DMS114 treated with DMSO at 0.1 percent for 48 hours (cell line): ENCODE results near the gene CALCA.
"Not testable (repeated sequence)": the region's sequence is repeated elsewhere in the genome, so short reads cannot be mapped to it uniquely, and the experiment has no call there.

Experiments used
- DNase-seq: peaks from one replicate; lab custom pipeline; 2025; ENCODE audit not compliant: unreplicated experiment; lab: John Stamatoyannopoulos, UW

CALCA gene, protein sequence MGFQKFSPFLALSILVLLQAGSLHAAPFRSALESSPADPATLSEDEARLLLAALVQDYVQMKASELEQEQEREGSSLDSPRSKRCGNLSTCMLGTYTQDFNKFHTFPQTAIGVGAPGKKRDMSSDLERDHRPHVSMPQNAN

DNA sequence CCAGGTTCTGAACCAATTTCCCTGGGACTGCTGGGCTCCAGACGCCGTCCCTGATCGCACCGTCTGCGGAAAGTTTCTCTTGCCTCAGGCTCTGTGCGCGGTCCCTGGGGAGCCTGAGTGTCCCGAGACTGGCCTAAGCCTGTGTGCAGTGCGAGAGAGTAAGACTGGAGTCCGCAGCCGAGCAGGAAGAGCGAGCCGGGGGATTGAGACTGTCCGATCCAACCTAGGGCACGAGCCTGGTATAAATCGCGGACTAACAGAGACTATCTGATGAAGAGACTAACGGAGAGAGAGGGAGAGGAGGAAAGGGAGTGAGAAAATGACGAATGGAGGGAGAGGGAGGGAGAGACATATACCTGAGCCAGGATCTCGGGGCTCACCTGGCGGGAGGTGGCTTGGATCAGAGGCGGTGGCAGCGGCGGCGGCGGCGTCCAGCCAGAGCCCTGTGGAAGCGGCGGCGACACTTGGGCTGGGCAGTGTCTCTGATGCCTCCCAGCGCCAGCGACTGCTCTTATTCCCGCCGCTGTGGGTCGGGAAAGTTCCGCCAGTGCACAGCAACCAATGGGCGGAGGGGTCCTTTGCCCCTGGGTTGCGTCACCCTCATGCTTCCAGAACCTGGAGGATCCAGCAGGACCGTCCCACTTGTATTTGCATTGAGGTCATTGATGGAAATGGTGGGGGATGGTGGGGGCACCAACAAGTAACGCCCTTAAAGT is at the start of gene CALCA:
TSS of gene CALCA (minus strand) at position 487 of the 716 bp plus-strand sequence. CDS start 1,159 bp downstream, outside the sequence.
- DNase-seq: no peak

DNA sequence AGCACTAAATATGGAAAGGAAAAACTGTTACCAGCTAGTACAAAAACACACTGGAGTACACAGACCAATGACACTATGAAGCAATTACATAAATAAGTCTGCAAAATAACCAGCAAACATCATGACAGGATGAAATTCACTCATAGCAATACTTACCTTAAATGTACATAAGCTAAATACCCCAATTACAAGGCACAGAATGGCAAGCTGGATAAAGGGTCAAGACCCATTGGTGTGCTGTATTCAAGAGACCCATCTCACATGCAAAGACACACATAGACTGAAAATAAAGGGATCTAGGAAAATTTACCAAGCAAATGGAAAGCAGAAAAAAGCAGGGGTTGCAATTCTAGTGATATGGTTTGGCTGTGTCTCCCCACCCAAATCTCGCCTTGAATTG is 44.0 kb upstream of the CALCA start:
- no peak for DNase-seq

DNA sequence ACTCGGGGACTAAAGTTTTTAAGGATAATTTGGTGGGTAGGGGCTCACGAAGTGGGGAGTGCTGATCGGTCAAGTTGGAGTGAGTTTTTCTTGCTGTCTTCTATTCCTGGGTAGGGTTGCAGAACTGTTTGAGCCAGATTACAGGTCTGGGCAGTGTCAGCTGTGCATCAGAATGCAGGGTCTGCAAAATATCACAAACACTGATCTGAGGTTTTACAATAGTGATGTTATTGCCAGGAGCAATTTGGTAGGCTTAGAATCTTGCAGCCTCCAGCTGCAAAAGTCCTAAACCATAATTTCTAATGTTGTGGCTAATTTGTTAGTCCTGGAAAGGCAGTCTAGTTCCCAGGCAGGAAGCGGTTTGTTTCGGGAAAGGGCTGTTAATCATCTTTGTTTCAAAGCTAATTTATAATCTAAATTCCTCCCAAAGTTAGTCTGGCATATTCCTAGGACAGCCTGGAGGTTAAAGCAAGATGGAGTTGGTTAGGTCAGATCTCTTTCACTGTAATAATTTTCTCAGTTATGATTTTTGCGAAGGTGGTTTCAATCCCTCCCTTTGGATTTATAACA is 39.7 kb upstream of the CALCA start:
- DNase-seq: no peak

DNA sequence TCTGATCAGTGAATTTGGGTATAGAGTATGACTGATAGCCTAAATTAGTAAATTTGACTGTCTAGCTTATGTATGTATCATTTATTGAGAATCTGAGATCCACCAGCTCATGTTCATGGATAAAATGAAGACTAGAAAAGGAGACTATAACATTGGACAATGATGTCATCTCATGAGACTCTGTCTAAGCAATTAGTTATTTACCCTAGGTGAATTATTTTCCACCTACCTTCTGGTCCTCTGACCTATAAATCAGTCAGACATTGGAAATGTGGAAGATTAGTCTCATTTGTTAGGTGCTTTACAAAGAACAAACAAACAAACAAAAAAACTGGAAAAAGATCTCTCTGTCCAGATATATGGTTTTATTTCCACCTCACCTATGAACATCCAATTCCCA is 38.7 kb upstream of the CALCA start:
- no peak for DNase-seq

DNA sequence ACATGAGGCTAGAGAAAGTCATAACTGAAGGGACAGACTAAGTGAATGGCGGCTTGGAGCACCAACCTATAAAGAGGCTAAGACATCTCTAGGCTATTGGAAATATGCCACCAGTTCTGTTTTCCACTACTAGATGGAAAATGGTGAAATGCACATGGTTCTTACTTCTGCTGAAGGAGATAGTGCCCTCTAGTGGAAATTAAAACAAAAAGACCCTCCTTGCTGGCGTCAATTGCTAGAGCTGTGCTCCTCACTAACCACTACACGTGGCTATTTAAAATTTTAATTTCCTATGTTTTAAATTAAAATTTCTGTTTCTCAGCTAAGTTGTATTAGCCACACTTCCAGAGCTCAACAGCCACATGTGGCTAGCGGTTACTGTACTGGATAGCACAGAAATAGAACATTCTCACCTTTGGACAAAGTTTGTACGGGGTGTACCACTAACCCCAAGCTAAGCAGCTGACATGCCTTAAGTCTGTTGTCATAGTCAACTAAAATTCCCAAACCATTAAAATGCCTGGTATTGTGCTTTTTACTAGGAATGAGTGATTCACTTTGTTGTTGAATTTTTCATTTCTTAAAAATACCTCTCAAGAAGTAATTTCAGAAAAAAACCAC is 34.1 kb upstream of the CALCA start:
- peak; percentile 6 for DNase-seq

DNA sequence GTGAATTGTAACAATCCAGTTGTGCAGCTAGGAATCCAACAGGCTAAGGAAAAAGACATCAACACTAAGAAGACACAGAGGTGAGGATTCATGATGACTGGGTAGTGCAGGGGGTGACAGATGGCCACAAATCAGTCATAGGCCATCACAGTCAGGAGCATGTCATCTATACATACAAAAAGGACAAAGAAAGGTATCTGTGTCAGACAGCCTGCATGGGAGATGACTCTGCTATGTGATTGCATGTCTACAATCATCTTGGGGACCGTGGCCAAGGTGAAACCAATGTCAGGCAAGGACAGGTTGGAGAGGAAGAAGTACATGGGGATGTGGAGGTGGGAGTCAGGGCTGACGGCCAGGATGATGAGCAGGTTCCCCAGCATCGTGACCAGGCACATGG is 16.0 kb upstream of the CALCA start:
- not testable (repeated sequence) for DNase-seq

DNA sequence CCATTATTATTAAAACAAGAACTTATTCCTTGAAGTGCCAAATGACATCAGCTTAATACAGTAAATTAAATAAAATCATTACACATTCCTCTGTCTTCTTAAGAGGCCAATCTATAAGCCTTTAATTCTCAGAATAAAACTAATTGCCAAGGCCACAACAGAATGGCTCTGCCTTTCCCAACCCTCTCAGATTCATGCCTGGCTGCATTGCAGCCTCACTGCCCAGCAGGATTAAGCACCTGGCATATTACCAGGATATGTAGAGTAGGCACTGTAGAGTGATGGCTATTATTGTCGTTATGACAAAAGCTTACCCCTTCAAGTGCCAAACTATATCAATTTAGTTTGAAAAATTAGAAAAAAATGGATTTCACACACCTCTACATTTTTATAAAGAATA is 9.4 kb upstream of the CALCA start:
- DNase-seq: no peak

DNA sequence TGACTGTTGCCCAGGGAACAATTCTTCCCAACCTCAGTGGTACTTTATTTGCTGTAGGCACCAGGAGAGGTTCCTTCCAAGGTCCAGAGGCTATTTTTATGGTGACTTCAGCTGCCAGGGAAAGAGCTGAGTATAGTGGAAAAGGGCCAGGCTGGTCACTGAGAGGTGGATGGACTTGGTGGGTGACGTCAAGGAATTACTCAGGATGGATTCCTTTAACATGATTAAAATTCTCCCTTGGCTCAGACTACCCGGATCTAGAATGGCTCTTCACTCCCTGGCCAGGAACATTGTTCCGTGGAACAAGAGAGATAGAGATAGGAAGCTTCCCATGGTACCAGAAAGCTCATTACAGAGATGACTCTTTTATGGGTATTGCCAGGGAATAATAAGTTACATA is 8.7 kb upstream of the CALCA start:
- no peak for DNase-seq

DNA sequence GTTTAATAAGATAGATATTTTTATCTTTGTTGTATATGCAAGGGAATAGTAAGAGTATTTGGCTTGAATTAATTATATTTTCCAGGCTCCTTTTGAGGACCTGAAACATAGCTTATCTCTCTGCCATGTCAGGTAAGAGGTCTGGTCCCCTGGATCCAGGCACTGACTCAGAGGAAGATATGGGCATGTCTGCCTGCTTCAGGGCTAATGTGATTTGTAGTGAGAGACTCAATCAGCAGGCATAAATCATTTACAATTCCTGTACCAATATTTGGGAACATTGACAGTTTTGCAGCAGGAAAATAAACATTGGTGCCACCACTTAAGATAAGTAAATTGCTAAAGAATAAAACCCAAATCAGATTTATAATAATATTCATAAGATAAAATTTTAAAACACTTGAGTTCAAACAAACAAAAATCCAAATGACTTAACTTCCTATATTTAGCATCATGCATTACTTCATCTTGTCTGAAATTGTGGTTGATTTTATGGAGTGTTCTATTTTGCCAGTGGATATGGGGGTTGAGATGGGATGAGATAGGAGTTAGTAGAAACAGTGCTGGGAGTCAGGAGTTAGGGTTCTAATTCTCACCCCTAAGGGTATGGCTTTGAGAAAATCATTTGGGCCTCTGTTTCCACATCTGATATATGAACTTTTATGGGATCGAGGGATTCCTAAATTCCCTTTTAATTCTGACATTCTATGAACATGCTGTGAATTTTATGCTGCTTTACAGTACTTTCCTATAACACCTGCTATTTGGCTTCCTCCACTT is 5.1 kb upstream of the CALCA start:
- no peak for DNase-seq

DNA sequence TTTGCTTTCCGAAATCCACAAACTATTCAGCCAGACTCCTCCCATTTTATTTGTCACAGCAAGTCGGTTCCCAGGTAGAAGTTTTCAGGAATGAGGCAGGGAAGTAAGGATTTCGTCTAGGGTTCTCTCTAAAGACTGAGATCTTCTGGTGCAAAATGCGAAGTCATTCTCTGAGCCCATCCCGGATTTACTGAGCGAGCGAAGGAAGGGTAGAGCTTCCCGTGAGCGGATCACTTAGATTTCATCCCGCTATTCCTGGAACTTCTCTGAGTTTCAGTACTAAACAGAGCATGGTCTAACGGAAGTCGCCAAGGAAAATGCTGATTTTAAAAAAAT is 3.1 kb upstream of the CALCA start:
- no peak for DNase-seq

DNA sequence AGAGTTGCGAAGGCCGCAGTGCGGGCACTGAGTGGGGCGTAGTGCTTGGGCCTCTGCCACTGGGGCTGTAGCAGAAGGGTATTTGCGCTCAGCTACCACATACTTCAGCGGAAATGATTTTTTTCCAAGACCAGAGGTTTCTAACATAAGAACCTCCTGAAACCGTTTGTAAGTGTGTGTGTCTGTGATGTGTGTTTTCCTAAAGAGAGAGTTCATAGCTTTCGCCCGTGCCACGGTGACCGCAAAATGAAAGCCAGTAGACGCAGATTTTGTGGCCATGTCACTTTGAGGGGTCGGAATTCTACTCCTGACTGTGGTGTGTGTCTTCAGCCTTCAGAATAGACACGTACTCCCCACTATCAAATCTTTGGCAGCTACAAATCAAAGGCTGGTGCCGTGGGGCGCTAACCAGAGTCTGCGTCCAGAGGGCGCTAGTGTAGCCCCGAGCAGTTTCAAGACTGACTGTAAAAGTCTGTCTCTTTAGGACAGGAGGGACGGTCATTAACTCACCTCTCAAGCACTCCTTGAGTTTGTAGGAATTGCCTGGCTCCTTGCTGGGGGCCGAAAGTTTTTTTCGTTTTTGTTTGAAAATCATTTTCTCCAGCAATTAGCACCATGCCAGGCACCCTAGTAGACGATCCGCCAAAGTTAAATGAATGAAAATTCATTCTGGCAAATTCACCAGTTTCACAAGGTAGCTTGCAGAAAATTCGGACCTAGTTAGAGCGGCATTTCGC is 2.5 kb upstream of the CALCA start:
- peak; percentile 7 for DNase-seq

DNA sequence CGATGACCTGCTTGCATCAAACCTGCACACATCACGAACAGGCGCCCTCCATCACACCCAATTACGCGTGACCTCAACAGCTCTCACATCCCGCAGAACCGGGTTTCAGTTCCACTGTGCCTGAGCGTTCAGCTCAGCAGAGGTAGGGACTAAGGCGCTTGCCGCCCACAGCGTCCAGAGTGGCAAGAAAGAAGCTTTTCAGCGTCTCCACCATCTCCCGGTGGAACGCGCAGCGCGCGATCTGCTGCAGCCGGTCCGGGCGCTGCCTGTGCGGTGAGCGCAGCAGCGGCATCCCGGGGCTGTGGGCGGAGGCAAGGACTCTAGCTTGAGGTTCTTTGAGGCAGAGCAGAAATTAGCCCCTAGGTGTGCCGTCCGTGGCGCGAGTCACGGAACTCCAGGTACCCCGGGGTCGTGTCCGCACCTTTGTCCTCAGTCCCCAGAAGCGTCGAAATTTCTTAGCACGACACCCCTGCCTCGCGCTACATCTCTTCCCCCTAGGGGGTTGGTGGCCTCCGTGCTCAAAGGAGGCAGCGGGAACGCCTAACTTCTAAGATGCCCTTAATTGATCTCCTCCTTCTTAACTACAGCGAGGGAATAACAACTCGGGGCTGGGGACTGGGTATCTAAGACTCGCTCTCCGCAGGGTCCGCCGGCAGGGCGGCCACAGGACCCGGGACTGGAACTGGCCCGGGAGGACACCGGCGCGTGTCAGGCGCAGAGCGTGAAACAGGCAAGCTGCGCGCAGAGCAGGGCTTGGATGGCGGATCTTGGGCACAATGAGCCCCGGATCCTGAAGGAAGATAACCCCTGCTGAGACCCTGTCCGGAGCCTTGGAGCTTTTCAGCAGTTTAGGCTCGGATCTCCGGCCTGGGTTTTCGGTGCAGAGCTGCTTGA is 1.7 kb upstream of the CALCA start:
- DNase-seq: no peak

DNA sequence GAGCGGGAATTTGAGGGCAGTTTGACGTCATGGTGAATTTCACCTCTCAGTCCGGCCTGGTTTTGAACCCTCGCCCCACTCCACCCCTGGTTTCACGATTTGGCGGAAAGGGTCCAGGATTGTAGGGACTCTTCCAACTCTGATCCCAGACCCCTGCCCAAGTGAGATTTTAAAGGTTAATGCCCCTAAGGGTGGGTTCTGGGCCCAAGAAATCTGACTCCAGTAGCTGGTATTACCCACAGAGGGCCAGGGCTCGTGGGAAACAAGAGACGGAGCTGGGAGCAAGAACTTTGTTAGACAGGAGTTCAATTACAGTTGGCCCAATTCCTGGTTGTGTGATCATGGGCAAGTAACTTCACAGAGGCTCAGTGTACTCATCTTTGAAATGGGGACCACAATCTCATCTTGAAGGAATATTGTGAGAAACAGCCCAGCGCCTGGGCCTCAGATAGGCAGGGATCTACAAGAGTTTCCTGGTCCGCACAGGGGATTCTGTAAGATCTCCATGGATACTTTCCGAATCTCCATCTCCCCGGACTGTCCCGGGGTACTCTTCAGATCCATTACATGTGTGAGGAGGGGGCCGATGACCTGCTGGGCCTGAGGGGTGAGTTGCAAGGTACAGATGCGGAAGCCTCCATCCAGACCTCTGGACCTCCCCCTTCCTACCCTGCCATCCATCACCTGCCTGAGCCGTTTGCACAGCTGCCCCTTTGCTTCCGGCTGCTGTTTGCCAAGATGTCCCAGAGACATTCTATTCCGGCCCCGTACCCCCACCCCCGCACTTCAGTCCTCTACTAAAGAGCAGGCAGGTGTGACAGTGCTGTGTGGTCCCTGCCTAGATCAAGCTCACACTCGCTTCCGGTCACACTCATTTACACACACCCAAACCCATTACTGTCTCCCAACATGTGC is 687 bp upstream of the CALCA start:
- DNase-seq: no peak

DNA sequence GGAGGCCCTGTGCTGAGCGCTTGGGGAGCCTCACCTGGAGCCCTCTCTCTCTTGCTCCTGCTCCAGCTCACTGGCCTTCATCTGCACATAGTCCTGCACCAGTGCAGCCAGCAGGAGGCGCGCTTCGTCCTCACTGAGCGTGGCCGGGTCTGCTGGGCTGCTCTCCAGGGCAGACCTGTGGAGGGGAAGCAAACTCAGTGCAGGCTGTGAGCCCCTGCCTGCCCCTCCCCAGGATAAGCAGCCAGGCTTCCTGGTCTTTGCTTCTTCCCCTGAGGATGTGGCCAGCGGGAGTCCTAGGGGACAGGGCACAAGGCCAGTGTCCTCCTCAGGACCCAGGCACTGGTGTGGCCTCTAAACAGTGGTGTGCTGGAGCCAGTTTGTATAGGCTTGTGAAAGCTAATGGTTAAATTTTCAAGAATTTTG is 2.2 kb downstream of the CALCA start:
- DNase-seq: no peak

DNA sequence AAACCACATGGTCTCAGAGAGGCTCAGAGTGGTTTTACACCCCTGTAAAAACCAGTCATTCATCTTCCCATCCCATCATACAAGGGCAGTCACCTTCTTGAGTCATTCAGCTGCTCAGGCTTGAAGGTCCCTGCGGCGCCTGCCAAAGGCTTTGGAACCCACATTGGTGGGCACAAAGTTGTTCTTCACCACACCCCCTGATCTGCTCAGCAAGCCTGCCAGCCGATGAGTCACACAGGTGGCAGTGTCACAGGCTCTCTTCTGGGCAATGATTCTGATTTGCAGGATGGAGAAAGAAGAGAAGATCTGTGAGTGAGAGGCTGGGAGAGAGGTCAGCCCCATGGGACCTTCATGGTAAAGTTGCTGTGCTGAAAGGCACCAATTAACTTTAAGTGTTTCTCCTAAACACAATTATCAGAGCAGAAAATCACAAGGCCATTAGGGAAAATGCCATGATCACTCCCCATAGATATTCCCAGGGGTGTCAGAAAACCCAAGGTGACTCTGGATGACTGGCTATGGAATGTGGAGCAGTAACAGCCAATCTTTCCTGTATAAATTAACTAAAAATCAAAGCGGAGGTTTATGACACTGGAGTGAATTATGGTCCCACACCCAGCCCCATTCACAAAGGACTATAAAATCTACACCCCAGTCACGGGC is 4.4 kb downstream of the CALCA start:
- DNase-seq: no peak

DNA sequence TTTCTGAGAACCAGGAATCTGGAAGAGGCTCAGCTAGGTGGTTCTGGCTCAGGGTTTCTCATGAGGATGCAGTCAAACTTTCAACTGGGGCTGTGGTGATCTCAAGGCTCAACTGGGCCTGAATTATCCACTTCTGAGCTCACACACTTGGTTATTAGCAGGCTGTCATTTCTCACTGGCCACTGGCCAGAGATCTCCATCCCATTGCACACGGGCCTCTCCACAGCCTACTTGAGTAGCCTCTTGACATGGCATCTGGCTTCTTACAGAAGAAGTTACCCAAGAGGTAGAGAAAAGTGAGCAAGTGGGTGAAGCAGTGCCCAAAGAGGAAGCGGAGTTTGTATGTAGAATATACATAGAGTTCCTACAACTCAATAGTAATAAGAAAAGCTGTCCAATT is 16.0 kb downstream of the CALCA start:
- DNase-seq: no peak

DNA sequence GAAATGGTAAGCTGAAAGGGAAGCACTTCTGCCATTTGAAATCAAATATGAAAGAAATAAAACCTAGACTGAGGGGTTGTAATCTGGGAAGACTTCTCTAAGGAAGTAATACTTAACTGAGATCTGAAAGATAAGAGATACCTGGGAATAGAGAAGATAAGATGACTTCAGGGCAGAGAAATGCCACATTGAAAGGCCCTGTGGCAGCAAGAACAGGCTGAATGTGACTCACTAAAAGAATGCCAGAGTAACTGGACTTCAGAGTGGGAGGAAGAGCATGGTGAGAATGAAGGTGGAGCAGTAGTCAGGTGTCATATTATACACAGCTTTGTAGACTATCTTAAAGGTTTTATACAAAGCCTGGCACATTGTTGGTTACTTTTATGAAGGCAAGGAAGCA is 17.6 kb downstream of the CALCA start:
- no peak for DNase-seq

DNA sequence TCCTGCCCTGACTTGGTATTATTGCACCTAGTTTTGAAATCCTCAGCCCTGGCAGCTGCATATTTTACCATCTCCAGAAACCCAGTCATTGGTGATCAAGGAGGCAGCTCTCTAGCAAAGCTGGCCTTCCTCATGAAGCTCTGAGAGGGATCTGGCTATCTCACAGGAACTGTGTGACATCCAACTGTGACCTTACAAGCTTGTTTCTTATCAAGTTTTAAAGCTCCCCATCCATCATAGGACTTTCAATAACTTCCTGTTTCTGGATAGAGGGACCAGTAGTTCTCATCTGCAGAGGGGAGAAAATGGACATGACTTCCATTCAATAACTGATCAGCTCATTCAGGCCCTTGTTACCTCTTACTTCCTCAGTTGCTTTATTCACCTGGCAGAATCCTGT is 18.2 kb downstream of the CALCA start:
- DNase-seq: no peak
